Thyroid gland (tissue), 4 donors: Measurements from ENCODE around the gene GRAMD1B. TPM values are rescaled to one million over a fixed set of nuclear protein-coding genes. Genes with fewer than 3 reads are reported as not detected.

ENCODE experiments used
- DNase-seq, 2 donors: peaks; one replicate each; pipeline ENCODE4 v3.0.0-alpha.2; 2019
- H3K27ac ChIP-seq, 3 donors: fragments of 200-600 bp; sonication (generic); 1 replicate in 2 of 3; 2 replicates in 1 of 3; pipeline ENCODE4 v1.5.1; 2016 to 2019; ENCODE audit warnings: mild to moderate bottlenecking in 1 of 3, moderate library complexity in 1 of 3
- H3K27me3 ChIP-seq: fragments of 200-600 bp; sonication (generic); one replicate; pipeline ENCODE4 v1.5.1; 2019
- H3K36me3 ChIP-seq, 2 donors: fragments of 200-600 bp; sonication (generic); one replicate each; pipeline ENCODE4 v1.5.1; 2016 to 2019
- H3K4me1 ChIP-seq, 2 donors: fragments of 200-600 bp; sonication (generic); one replicate each; pipeline ENCODE4 v1.5.1; 2017 to 2019
- H3K4me3 ChIP-seq, 3 donors: fragments of 200-600 bp; sonication (generic); replicated peaks in 1 of 3; 1 replicate in 2 of 3; 2 replicates in 1 of 3; pipeline ENCODE4 v1.5.1; 2016; ENCODE audit warnings: mild to moderate bottlenecking in 1 of 3
- H3K9me3 ChIP-seq: fragments of 200-600 bp; sonication (generic); one replicate; pipeline ENCODE4 v1.5.1; 2017
- POLR2A ChIP-seq, 2 donors: fragments of 450-650 bp; IDR thresholded peaks; one replicate each; pipeline ENCODE4 v1.6.1; 2017; ENCODE audit warnings: antibody characterized with exemption in 2 of 2, mild to moderate bottlenecking in 2 of 2, moderate library complexity in 1 of 2
- WGBS, 2 donors: methylation state at CpG; one replicate each; pipeline ENCODE4 v1.1.5; 2017; 5-methylcytosine and 5-hydroxymethylcytosine counted together
- intact Hi-C: fragments of 100-400 bp; cut with DNase I; formaldehyde crosslinking; loops from one replicate; pipeline ENCODE4 v1.15.1; 2023
- total RNA-seq, 4 donors: library from RNA; depleted of rRNA; stranded (reverse); fragments of >200 nt; gene quantifications; one replicate each; pipeline ENCODE4 v1.2.3, GENCODE V29; 2016
- TF ChIP-seq, protein P1 (sequence below), 6 experiments: fragments of 200-600 bp in 3 of 6; fragments of 450-650 bp in 3 of 6; sonication (generic) in 3 of 6; IDR thresholded peaks; one replicate each; pipeline ENCODE4 v1.5.1; 2016 to 2019; ENCODE audit warnings: antibody characterized with exemption in 6 of 6, mild to moderate bottlenecking in 2 of 6, inconsistent platforms in 1 of 6, moderate library complexity in 1 of 6

GRAMD1B gene
- total RNA-seq, 4 donors from 2014 or later = 7.0 to 22.7 (median 9.2) TPM

DNA sequence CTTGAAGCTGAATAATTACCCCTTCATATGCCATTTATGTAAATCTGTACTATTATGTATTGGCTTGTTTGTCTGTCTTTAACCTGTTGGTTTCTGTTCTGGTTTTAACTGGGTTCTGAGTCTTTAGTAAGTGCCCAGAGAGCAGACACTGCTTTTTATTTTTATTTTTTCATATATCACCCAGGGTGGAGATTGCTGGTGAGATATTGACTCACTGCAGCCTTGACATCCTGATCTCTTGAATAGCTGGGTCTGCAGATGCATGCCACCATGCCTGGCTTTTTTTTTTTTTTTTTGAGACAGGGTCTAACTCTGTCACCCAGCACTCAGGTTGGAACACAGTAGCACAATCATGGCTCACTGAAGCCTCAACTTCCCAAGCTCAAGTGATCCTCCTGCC is 19.4 kb downstream of the GRAMD1B start:
- Histone ChIP-seq H3K9me3 (no peaks in the 10 kb centered on the region), H3K36me3 (no peaks in the 10 kb centered on the region), H3K4me1 (peaks cover 6 to 31% of the 10 kb centered on the region in 2 donors), H3K27me3 (no peaks in the 10 kb centered on the region), H3K27ac (no peak overlapping the region), H3K4me3 (no peak overlapping the region)
- intact Hi-C loops = no loop called here
- DNase-seq = no peak
- TF ChIP-seq, protein P1, sequence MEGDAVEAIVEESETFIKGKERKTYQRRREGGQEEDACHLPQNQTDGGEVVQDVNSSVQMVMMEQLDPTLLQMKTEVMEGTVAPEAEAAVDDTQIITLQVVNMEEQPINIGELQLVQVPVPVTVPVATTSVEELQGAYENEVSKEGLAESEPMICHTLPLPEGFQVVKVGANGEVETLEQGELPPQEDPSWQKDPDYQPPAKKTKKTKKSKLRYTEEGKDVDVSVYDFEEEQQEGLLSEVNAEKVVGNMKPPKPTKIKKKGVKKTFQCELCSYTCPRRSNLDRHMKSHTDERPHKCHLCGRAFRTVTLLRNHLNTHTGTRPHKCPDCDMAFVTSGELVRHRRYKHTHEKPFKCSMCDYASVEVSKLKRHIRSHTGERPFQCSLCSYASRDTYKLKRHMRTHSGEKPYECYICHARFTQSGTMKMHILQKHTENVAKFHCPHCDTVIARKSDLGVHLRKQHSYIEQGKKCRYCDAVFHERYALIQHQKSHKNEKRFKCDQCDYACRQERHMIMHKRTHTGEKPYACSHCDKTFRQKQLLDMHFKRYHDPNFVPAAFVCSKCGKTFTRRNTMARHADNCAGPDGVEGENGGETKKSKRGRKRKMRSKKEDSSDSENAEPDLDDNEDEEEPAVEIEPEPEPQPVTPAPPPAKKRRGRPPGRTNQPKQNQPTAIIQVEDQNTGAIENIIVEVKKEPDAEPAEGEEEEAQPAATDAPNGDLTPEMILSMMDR (IDR thresholded peaks at IDR 0.05) = no peak
- TF ChIP-seq POLR2A (IDR thresholded peaks at IDR 0.05) = no peak

DNA sequence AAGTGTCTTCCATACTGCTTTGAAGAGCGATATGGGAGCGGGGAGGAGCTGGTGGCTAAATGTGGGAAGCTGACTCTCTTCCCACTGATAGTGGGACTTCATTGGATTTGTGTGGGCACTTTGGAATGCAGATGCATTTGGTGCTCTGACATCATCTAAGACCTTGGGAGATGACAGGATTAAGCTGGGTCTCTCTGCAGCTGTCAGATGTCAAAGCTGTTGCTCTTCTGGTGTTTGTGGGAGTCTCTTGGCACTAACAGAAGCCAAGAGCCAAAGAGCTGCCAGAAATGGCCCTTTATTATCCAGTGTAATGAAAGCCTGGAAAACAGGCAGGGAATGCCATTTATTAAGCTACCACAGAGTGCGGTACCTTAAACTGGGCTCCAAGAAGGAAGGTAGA is 20.6 kb downstream of the GRAMD1B start:
- no peak overlapping the region for H3K27ac ChIP-seq
- TF ChIP-seq POLR2A (IDR thresholded peaks at IDR 0.05) = no peak
- TF ChIP-seq, protein P1 (IDR thresholded peaks at IDR 0.05) = no peak
- DNase-seq = no peak
- 89 to 97% methylated on average over 3 of the region's 3 CpGs for WGBS, 2 donors
- no peaks in the 10 kb centered on the region for H3K27me3 ChIP-seq
- intact Hi-C loops = no loop called here
- no peaks in the 10 kb centered on the region for H3K9me3 ChIP-seq
- H3K4me3 ChIP-seq = no peak overlapping the region
- no peaks in the 10 kb centered on the region for H3K36me3 ChIP-seq
- peaks cover 0 to 20% of the 10 kb centered on the region in 2 donors for H3K4me1 ChIP-seq

DNA sequence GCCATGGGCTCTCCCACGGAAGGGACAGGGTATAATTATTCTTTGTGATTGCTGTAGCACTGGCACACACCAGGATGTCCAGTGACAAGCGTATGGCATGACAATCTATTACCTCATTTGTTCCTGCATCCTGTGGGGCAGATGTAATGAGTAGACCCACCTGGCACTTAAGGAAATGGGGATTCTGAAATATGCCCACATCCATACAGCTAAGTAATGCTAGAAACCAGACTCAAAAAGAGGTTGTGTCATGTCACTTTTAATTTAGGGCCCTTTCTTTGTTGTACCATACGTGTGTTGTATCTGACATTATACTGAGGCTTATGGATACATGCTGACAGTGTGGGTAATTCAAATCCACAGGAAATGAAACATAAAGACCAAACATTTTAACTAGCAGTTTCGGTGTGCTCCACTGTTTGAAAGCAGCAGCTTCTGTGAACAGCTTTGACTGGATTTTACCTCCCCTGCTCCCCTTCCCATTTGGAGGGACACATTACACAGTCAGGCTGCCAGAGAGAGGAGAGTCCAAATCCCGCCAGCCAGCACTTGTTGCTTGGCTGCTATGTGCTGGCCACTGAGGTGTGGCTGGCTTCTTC is 21.2 kb downstream of the GRAMD1B start:
- H3K27ac ChIP-seq = no peak overlapping the region
- peak; percentile 20 to 42 for DNase-seq
- 71 to 80% methylated on average over 5 of the region's 5 CpGs for WGBS, 2 donors

DNA sequence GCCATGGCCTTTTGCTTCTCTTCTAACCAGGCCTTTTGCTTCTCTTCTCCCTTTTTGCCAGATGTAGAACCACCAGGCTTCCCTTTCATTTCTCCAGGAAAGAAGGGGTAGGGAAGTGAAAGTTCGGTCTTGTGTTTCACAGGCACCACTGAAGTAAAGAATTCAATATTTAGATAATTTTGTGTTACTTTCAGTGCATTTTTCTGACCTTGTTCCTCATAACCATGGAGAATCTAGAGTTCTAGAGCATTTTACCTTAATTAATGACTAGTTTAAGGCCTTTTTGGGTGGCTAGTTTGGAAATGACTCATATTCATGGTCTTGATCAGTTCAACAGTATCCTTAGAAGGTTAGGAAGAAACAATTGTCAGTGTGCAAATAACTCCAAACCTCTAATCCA is 22.7 kb downstream of the GRAMD1B start:
- TF ChIP-seq POLR2A (IDR thresholded peaks at IDR 0.05) = no peak
- TF ChIP-seq, protein P1 (IDR thresholded peaks at IDR 0.05) = no peak
- WGBS, 2 donors = 95 to 98% methylated on average over 1 of the region's 1 CpG

More for the DNA sequence above, 21.2 kb downstream of the GRAMD1B start:
- no peak overlapping the region for H3K4me3 ChIP-seq
- TF ChIP-seq POLR2A (IDR thresholded peaks at IDR 0.05) = no peak
- TF ChIP-seq, protein P1 (IDR thresholded peaks at IDR 0.05) = no peak
- H3K27me3 ChIP-seq = no peaks in the 10 kb centered on the region
- H3K36me3 ChIP-seq = no peaks in the 10 kb centered on the region
- intact Hi-C loops = no loop called here
- H3K4me1 ChIP-seq = peaks cover 0 to 15% of the 10 kb centered on the region in 2 donors
- no peaks in the 10 kb centered on the region for H3K9me3 ChIP-seq

DNA sequence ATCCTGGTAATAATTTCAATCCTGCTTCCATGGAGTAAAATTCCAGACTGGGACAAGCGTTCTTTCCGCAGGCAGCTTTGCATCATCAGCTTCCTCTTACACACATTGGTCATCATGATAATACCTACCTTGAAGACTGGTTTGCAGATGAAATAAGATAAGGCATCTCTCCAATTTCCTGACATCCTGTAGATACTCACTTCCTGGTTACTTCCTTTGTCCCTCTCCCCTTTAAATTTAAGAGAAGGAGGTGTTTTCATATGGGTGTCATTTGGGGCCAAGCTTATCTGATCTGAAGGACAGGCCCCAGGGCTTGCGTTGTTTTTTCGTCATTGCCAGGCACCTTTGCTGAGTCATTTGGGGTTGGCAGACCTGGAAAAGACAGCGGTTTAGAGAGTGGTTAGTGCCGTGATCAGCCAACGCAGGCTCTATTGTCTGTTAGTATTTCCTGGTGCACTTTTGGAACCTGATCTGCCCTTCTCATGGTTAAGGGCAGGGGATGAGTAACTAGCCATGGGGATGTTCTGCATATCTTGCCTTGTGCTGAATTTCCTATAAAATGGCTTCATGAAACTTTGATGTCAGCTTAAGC is 24.1 kb downstream of the GRAMD1B start:
- no peaks in the 10 kb centered on the region for H3K9me3 ChIP-seq
- H3K27me3 ChIP-seq = no peaks in the 10 kb centered on the region
- no peak overlapping the region for H3K4me3 ChIP-seq
- intact Hi-C loops = no loop called here
- TF ChIP-seq, protein P1 (IDR thresholded peaks at IDR 0.05) = no peak
- TF ChIP-seq POLR2A (IDR thresholded peaks at IDR 0.05) = no peak
- DNase-seq = no peak
- H3K4me1 ChIP-seq = peaks cover 0 to 9% of the 10 kb centered on the region in 2 donors
- no peak overlapping the region for H3K27ac ChIP-seq
- WGBS, 2 donors = 78 to 79% methylated on average over 7 of the region's 7 CpGs
- H3K36me3 ChIP-seq = no peaks in the 10 kb centered on the region

More for the DNA sequence above, 22.7 kb downstream of the GRAMD1B start:
- Histone ChIP-seq H3K4me1 (peaks cover 0 to 9% of the 10 kb centered on the region in 2 donors), H3K4me3 (no peak overlapping the region), H3K9me3 (no peaks in the 10 kb centered on the region), H3K27me3 (no peaks in the 10 kb centered on the region), H3K36me3 (no peaks in the 10 kb centered on the region), H3K27ac (no peak overlapping the region)
- intact Hi-C loops = no loop called here
- DNase-seq = no peak
